SJSA1 (cell line): ENCODE measurements around the gene TUT1. TPM values are rescaled to one million over a fixed set of nuclear protein-coding genes. Genes with fewer than 3 reads are reported as not detected.

Experiments
- DNase-seq, 2 experiments: peaks; one replicate each; pipeline ENCODE4 v3.0.0-alpha.2; 2015 to 2020; ENCODE audit warnings: low spot score in 2 of 2, low read depth in 1 of 2
- H3K27ac ChIP-seq: fragments of 250-450 bp; sonication (Bioruptor Pico); 2 replicates; pipeline ENCODE4 v1.5.1; 2020; ENCODE audit warnings: mild to moderate bottlenecking, moderate library complexity
- H3K27me3 ChIP-seq: fragments of 250-450 bp; sonication (Bioruptor Pico); replicated peaks from 2 replicates; pipeline ENCODE4 v1.5.1; 2020; ENCODE audit warnings: mild to moderate bottlenecking, moderate library complexity
- H3K36me3 ChIP-seq: fragments of 250-450 bp; sonication (Bioruptor Pico); 2 replicates; pipeline ENCODE4 v1.5.1; 2020; ENCODE audit warnings: mild to moderate bottlenecking
- H3K4me1 ChIP-seq: fragments of 250-450 bp; sonication (Bioruptor Pico); replicated peaks from 2 replicates; pipeline ENCODE4 v1.6.1; 2021; ENCODE audit warnings: mild to moderate bottlenecking
- H3K4me3 ChIP-seq: fragments of 250-450 bp; sonication (Bioruptor Pico); 2 replicates; pipeline ENCODE4 v1.5.1; 2020; ENCODE audit warnings: mild to moderate bottlenecking
- H3K9me3 ChIP-seq: fragments of 250-450 bp; sonication (Bioruptor Pico); replicated peaks from 2 replicates; pipeline ENCODE4 v1.5.1; 2020; ENCODE audit warnings: mild to moderate bottlenecking
- total RNA-seq: library from RNA; depleted of rRNA; stranded (reverse); fragments of >200 nt; shearing (Covaris generic); gene quantifications from 2 replicates; pipeline ENCODE4 v1.2.3, GENCODE V29; 2014

The TUT1 gene
- total RNA-seq, 1 experiment from 2014 or later, result 8.5 TPM

- H3K4me3 ChIP-seq, result peak overlapping the region; percentile 66
- H3K36me3 ChIP-seq, result peaks cover 57% of the 10 kb centered on the region
- H3K27me3 ChIP-seq, result no peaks in the 10 kb centered on the region
- H3K4me1 ChIP-seq, result peaks cover 13% of the 10 kb centered on the region
- H3K9me3 ChIP-seq, result no peaks in the 10 kb centered on the region
- H3K27ac ChIP-seq, result peak overlapping the region; percentile 59
- DNase-seq, result peak; percentile 73
Measured at GRCh38 chr11:62611705-62612365, 20.5 kb upstream of the TUT1 start.

GRCh38 chr11:62610814-62611704 lies 19.7 kb upstream of the TUT1 start:
- H3K27ac ChIP-seq, result peak overlapping the region; percentile 59
- DNase-seq, result no peak
- H3K36me3 ChIP-seq, result peaks cover 50% of the 10 kb centered on the region
- peaks cover 13% of the 10 kb centered on the region for H3K4me1 ChIP-seq
- peak overlapping the region; percentile 66 for H3K4me3 ChIP-seq
- no peaks in the 10 kb centered on the region for H3K27me3 ChIP-seq
- H3K9me3 ChIP-seq, result no peaks in the 10 kb centered on the region

- Histone ChIP-seq H3K4me1 (peaks cover 13% of the 10 kb centered on the region), H3K36me3 (peaks cover 50% of the 10 kb centered on the region), H3K4me3 (no peak overlapping the region), H3K27me3 (no peaks in the 10 kb centered on the region), H3K9me3 (no peaks in the 10 kb centered on the region), H3K27ac (no peak overlapping the region)
- no peak for DNase-seq
Measured at GRCh38 chr11:62610403-62610802, 19.1 kb upstream of the TUT1 start.

GRCh38 chr11:62608776-62609175 lies 17.5 kb upstream of the TUT1 start:
- no peak overlapping the region for H3K27ac ChIP-seq
- no peaks in the 10 kb centered on the region for H3K9me3 ChIP-seq
- peaks cover 47% of the 10 kb centered on the region for H3K36me3 ChIP-seq
- H3K27me3 ChIP-seq, result no peaks in the 10 kb centered on the region
- no peak for DNase-seq
- H3K4me3 ChIP-seq, result no peak overlapping the region
- peaks cover 13% of the 10 kb centered on the region for H3K4me1 ChIP-seq

- H3K4me1 ChIP-seq, result peaks cover 15% of the 10 kb centered on the region
- no peak overlapping the region for H3K4me3 ChIP-seq
- no peaks in the 10 kb centered on the region for H3K27me3 ChIP-seq
- no peak for DNase-seq
- no peaks in the 10 kb centered on the region for H3K9me3 ChIP-seq
- peaks cover 49% of the 10 kb centered on the region for H3K36me3 ChIP-seq
- no peak overlapping the region for H3K27ac ChIP-seq
Measured at GRCh38 chr11:62607714-62608113, 16.4 kb upstream of the TUT1 start.

DNA sequence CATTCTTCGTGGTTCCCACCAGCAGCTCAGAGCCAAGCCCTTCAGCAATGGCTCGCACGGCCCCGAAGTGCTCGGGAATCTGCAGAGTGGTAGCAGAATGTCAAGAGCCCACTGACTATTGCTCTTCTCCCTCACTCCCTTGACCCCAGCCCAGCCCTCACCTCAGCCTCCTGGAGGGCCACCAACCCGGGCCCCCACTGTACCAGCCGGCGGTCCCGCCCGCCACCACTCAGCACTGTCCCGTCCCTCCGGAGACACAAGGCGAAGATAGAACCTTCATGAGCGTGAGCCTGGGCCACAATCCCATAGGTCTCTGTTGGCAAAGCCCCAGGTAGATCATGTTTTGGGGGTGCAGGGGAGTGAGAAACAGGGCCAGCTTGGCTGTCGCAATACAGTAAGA lies 14.6 kb upstream of the TUT1 start:
- peaks cover 13% of the 10 kb centered on the region for H3K4me1 ChIP-seq
- H3K27me3 ChIP-seq, result no peaks in the 10 kb centered on the region
- H3K9me3 ChIP-seq, result no peaks in the 10 kb centered on the region
- H3K27ac ChIP-seq, result no peak overlapping the region
- no peak for DNase-seq
- H3K36me3 ChIP-seq, result peaks cover 56% of the 10 kb centered on the region
- no peak overlapping the region for H3K4me3 ChIP-seq

GRCh38 chr11:62605467-62605866 lies 14.1 kb upstream of the TUT1 start:
- Histone ChIP-seq H3K4me3 (no peak overlapping the region), H3K27me3 (no peaks in the 10 kb centered on the region), H3K36me3 (peaks cover 56% of the 10 kb centered on the region), H3K9me3 (no peaks in the 10 kb centered on the region), H3K4me1 (peaks cover 10% of the 10 kb centered on the region), H3K27ac (no peak overlapping the region)
- no peak for DNase-seq

DNA sequence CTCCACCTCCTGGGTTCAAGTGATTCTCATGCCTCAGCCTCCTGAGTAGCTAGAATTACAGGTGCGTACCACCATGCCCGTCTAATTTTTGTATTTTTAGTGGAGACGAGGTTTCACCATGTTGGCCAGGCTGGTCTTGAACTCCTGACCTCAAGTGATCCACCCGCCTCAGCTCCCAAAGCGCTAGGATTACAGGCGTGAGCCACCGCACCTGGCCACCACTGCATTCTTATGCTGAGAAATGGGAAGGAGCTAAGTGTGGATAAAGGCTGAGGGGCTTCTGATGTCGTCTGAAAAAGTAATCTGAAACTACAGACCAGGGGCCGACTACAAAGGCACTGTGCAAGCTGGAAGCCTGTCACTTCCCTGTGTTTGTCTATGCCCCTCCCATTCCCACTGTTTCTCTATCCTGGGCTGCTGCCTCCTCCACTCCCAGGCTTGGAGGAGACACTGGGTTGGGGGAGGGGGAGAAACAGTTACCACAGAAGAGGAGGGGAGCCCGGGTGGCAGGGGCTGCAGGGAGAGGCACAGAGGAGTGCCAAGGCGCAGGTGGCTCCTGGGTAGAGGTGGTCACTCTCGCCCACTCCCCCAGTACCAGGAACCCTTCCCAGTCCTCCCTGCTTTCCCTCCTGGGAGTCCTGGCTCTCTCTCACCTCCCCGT lies 13.3 kb upstream of the TUT1 start:
- H3K4me1 ChIP-seq, result peaks cover 17% of the 10 kb centered on the region
- no peak overlapping the region for H3K4me3 ChIP-seq
- peaks cover 56% of the 10 kb centered on the region for H3K36me3 ChIP-seq
- no peaks in the 10 kb centered on the region for H3K9me3 ChIP-seq
- H3K27me3 ChIP-seq, result no peaks in the 10 kb centered on the region
- DNase-seq, result no peak
- H3K27ac ChIP-seq, result no peak overlapping the region

DNA sequence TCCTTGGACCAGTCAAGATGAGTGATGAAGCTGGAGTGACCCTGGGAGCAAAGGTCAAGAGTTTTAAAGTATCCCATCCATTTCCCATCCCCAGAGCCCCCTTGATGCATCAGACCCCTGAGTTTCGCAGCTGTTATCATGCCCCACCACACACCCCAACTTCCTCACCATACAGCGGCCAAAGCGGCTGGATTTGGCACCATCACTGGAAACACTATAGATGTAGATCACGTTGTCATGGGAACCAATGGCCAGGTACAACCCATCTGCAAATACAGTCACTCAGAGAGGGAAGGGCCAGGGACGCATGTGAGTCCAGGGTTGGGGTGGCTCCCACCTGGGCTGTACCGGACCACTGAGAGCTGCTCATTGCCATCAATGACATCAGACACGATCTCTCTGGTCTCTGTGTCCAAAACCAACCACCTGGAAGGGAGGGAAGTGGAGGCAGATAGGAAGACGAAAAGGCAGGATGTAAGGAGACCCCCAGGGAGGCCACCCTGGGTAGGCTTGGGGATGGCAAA lies 12.5 kb upstream of the TUT1 start:
- H3K27ac ChIP-seq, result no peak overlapping the region

DNA sequence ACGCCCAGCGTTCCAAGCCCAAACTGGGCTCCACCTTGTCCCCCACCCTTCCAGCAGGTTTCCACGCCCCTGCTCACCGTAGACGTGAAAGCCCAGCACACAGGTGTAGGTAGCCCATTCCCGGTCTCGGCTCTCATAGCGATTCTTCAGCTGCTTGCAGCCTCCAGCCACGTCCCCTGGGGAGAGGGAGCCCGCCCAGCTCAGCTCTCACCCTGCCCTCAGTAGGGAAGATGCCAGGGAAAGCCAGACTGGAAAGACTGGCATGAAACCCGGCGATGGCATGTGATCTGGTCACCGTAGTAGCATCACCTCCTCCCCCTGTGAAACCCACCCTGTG lies 11.7 kb upstream of the TUT1 start:
- no peaks in the 10 kb centered on the region for H3K27me3 ChIP-seq
- H3K27ac ChIP-seq, result no peak overlapping the region
- H3K36me3 ChIP-seq, result peaks cover 61% of the 10 kb centered on the region
- no peak for DNase-seq
- H3K9me3 ChIP-seq, result no peaks in the 10 kb centered on the region
- peaks cover 28% of the 10 kb centered on the region for H3K4me1 ChIP-seq
- H3K4me3 ChIP-seq, result no peak overlapping the region

More for the DNA sequence above, 12.5 kb upstream of the TUT1 start:
- Histone ChIP-seq H3K4me3 (no peak overlapping the region), H3K36me3 (peaks cover 55% of the 10 kb centered on the region), H3K9me3 (no peaks in the 10 kb centered on the region), H3K4me1 (peaks cover 25% of the 10 kb centered on the region), H3K27me3 (no peaks in the 10 kb centered on the region)
- DNase-seq, result no peak

GRCh38 chr11:62602141-62603071 lies 11.1 kb upstream of the TUT1 start:
- Histone ChIP-seq H3K4me3 (peak overlapping the region; percentile 90), H3K27ac (no peak overlapping the region), H3K9me3 (no peaks in the 10 kb centered on the region), H3K4me1 (peaks cover 28% of the 10 kb centered on the region), H3K27me3 (no peaks in the 10 kb centered on the region), H3K36me3 (peaks cover 63% of the 10 kb centered on the region)
- peak in 1 of 2 experiments; percentile 83 for DNase-seq

DNA sequence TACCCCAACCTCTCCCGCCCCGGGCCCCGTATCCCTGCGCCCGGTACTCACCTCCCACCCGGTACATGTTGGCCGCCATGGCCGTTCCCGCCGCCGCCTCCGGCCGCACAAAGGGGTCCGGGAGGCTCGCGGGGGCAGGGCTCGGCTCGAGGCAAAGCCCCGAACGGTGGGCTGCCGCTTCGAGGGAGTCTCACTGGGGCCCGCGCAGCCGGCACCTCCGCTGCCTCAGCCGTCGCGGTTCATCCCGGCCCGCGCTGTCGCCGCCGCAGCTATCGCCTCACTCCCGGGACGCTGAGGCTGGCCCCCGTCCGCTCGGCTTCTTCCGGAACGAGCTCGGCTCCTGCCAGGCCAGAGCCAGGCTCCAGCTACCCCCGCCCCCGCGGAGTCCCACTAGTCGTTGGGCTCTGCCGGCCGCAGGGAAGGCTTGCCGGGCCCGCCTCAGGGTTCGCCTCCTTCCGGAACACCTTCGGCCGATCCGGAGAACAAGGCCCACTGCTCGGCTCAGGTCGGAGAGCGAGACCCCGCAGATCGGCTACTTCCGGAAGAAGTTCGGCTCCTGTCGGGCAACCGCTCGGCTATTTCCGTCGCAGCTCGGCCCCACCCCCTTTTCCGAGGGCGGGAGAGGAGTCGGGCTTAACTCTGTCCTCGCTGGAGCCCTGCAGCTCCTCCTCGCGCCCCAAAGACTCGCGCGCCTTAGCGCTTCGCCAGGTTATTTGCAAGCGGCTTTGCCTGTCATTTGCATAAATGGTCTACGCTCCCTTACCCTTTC lies 10.2 kb upstream of the TUT1 start, which contains the start of gene MTA2:
MTA2 (minus strand) TSS at position 494 of the 769 bp plus-strand sequence; CDS start at position 79, 415 bp downstream.
- no peaks in the 10 kb centered on the region for H3K9me3 ChIP-seq
- H3K36me3 ChIP-seq, result peaks cover 68% of the 10 kb centered on the region
- peak; percentile 100 for DNase-seq

More for the DNA sequence above, 10.2 kb upstream of the TUT1 start, which contains the start of gene MTA2:
- Histone ChIP-seq H3K4me1 (peaks cover 28% of the 10 kb centered on the region), H3K4me3 (peak within 1 kb of the TSS; percentile 90), H3K27ac (peak within 1 kb of the TSS; percentile 71), H3K27me3 (no peaks in the 10 kb centered on the region)
